Stromal cell of bone marrow (primary cell): Measurements from ENCODE around the gene HACE1.
"Not testable (repeated sequence)": the region's sequence is repeated elsewhere in the genome, so short reads cannot be mapped to it uniquely, and the experiment has no call there.

Experiments
- DNase-seq: peaks from one replicate; pipeline ENCODE4 v3.0.0-alpha.2; 2012; ENCODE audit warnings: low read depth

Gene HACE1, protein sequence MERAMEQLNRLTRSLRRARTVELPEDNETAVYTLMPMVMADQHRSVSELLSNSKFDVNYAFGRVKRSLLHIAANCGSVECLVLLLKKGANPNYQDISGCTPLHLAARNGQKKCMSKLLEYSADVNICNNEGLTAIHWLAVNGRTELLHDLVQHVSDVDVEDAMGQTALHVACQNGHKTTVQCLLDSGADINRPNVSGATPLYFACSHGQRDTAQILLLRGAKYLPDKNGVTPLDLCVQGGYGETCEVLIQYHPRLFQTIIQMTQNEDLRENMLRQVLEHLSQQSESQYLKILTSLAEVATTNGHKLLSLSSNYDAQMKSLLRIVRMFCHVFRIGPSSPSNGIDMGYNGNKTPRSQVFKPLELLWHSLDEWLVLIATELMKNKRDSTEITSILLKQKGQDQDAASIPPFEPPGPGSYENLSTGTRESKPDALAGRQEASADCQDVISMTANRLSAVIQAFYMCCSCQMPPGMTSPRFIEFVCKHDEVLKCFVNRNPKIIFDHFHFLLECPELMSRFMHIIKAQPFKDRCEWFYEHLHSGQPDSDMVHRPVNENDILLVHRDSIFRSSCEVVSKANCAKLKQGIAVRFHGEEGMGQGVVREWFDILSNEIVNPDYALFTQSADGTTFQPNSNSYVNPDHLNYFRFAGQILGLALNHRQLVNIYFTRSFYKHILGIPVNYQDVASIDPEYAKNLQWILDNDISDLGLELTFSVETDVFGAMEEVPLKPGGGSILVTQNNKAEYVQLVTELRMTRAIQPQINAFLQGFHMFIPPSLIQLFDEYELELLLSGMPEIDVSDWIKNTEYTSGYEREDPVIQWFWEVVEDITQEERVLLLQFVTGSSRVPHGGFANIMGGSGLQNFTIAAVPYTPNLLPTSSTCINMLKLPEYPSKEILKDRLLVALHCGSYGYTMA

DNA sequence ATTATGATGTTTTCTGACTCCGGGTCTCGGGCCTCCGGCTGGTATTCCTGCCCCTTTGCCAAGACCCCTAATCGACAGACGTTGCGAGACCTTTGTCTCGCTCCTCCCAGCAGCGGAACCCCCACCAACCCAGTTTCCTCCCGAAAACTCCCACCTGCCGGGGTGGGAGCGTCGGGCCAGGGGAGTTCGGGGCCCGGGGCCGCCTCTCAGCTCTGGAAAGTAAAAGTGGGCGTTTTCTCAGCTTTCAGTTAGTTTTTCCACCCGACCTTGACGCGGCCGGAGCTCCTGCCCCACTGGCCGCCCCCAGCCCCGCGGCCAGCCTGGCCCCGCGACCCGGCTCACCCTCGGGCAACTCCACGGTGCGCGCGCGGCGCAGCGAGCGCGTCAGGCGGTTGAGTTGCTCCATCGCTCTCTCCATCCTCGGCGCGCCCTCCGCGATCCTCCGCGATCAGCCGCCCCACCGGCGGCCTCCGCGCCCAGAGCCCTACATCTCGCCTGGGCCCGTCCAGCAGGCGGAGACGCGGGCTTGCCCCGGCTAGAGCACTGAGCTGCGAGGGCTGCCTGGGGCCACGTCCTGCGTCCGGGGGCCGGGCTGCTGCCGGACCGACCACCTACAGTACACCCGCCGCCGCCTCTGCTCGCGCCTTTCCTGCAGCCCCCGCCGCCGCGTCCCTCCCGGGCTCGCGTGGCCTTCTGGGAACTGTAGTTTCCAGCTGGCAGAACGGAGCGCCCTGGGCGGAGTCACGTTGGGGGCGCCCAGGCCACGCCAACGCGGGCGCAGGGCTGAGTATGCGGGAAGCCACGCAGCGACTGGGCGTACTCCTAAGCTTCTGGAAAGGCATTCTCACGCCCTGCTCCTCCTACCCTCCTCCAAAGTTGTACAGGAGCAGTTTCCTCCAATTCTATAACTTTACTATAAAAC lies at the start of gene HACE1:
Gene HACE1 (minus strand): TSS at position 695 of the 922 bp plus-strand sequence. CDS start 277 bp downstream, at position 418.
- peak; percentile 80 for DNase-seq

DNA sequence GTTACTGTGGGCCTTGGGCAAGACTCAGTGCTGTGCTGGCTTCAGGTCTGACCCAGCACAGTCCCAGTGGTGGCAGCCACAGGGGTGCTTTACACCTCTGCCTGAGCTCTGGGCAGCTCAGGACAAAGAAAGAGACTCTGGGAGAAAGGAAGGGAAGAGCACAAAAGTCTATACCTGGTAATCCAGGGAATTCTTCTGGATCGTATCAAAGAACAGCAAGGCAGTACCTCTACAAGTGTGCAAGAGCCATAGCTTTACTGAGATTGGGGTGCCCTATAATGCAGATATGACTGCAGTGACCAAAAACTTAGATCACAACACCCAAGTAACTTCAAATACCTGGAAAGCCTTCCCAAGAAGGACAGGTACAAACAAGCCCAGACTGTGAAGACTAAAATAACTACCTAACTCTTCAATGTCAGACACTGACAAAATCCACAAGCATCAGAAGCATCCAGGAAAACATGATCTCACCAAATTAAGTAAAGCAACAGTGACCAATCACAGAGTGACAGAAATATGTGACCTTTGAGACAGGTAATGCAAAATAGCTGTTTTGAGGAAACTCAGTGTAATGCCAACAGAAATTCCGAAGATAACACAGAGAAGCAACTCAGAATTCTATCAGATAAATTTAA lies 49.3 kb upstream of the HACE1 start:
- no peak for DNase-seq

DNA sequence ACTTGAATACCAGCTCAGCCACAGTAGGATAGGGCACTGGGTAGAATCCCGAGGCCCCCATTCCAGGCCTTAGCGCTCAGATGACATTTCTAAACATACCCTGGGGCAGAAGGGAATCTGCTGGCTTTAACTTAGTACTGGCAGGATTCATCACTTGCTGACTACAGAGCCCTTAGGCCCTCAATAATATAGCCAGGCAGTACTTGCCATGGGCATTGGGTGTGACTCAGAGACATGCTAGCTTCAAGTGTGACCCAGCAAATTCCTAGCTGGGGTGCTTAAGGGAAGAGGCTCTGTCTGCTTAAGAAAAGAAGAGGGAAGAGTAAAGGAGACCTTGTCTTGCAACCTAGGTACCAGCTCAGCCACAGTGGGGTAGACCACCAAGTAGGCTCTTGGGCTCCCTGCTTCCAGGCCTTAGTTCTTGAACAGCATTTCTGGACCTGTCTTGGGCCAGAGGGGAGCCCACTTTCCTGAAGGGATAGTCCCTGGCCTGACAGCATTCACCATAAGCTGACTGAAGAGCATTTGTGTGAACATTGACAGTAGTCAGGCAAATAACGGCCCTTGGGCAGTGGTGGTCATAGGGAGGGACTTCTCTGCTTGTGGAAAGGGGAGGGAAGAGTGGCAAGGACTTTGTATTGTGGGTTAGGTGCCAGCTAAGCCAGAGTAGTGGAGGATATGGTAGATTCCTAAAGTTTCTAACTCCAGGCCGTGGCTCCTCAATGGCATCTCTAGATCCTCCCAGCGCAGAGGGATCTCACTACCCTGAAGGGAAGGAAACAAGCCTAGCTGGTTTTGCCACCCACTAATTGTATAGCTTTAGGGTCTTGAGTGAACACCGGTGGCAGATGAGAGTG lies 48.5 kb upstream of the HACE1 start:
- no peak for DNase-seq

DNA sequence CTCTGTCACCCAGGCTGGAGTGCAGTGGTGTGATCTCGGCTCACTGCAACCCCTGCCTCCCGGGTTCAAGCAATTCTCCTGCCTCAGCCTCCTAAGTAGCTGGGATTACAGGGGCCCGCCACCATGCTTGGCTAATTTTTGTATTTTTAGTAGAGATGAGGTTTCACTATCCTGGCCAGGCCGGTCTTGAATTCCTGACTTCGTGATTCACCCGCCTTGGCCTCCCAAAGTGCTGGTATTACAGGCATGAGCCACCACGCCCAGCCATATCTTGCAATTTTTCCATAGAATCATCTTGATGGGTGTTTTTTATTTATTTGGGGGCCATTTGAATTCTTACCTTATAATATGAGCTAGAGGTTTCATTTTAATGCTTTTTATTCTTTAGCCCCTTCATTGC lies 39.2 kb upstream of the HACE1 start:
- not testable (repeated sequence) for DNase-seq

DNA sequence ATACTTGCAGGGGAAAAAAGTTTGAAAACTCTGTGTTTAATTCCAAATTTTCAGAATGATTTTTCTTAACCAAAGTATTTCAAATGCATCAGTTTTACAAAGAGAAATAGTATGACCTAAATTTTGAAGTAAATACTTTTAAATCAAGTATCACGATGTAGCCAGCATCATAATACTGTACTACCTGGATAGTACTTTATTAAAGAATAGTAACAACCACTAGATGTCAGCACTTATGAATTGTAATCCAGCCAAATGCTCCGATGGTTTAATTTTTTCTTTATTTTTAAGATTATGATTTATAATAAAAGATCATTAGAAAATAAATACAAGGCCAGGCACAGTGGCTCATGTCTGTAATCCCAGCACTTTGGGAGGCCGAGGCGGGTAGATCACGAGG lies 37.2 kb upstream of the HACE1 start:
- DNase-seq, result no peak

DNA sequence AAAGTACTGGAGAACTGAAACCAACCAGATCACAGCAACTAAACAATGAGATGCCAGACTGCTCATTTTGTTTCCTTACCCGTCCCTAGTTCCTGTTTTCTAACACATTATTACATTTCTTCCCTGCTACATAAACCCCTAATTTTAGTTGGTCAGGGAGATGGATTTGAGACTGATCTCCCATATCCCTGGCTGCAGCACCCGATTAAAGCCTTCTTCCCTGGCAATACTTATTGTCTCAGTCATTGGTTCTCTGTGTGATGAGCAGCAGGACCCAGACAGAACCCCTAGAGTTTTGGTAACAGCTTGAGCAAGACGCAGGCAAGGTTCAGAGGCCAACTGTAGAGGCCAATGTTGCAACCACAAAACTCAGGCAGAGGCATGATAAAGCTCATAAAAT lies 28.3 kb upstream of the HACE1 start:
- no peak for DNase-seq

DNA sequence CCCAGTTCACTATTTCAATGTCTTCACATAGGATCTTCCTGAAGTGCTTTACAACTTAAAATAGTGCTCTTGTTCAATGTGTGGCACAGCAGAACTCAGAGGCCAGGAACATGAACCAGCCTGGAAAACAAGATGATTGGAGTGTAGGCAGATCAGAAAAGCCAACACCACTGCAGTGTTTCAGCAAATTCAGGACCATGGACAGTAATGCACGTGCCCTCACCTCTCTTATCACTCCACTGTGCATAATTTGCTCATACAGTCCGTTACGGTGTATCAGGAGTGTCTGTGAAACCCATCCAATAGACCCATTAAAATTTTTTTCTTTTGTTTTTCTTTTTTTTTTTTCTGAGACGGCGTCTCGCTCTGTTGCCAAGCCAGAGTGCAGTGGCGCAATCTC lies 27.6 kb upstream of the HACE1 start:
- no peak for DNase-seq

DNA sequence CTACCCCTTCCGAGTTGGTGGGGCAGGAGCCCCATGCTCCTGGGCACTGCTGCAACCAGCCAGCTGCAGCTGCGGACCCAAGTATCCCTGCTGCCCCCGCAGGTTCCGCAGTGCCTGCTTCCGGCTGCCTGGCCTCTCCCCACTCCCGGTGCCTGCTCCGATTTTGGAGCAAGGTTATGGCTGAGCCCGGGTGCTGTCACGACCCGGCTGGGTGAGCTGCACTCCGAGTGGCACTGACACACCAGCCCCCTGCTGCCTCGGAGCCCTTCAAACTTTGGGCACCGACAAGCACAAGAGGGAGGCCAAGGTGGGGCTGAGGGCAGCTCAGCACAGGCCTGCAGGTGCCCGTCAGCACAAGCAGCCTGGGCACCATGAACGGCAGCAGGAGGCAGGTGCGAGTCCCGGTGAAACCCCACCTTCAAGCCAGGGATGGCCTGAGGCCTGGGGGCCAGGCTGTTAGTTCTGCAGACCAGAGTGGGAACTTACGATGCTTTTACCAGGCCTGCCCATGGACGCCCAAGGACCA lies 25.9 kb upstream of the HACE1 start:
- DNase-seq, result no peak

DNA sequence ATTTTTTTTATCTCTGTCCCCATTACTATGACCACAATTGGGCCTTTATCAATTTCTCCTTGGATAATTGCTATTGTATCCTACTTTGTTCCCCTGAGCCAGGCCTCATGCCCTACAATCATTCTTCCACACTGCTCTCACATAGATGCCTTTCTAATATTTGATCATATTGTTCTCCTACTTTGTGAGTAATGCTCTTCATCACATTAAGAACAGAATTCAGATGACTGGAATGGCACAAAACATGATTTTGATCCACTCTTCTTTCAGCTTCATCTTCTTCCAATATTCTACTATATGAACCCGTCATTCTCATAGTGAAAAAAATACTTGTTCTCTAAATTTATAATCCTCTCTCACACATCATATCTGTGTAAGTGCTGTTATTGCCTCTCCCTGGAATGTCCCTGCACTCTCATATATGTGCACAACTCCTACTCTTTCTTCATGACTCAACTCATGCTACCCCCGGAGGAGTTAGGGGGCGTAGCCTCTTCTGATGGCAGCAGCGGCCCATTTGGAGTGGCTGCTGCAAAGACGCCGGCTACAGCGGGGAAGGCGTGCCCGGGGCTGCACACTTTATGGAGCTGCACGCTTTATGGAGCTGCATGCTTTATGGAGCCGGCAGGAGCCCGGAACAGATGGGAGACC lies 25.3 kb upstream of the HACE1 start:
- DNase-seq, result no peak

DNA sequence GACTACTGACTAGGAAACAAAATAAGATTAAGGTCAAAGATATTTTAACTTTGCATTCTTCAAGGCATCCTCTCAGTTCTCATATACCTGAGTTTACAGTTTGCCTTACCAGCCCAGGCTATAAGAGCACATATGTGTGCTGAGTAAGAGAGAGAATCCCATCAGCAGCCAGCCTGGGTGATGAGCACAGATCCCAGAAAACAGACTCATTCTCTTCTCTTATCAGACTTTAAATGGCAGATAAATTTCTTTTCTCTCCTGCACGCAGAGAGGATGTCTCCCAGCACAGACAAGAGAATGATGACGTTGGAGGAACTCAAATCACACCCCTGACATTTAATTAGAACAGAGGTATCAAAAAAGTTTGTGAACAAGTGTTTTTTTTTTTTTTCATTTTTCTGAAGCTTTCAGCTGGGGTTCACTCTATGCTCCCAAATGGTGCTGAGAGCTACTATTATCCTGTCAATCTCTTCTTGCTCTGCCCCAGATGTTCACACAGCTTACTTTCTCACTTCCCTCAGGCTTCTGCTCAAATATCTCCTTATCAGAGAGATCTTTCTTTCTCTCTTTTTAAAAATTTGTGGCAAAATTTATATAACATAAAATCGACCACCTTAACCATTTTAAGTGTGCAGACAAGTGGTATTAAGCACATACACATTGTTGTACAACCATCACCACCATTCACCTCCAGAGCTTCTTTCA lies 22.4 kb upstream of the HACE1 start:
- no peak for DNase-seq

DNA sequence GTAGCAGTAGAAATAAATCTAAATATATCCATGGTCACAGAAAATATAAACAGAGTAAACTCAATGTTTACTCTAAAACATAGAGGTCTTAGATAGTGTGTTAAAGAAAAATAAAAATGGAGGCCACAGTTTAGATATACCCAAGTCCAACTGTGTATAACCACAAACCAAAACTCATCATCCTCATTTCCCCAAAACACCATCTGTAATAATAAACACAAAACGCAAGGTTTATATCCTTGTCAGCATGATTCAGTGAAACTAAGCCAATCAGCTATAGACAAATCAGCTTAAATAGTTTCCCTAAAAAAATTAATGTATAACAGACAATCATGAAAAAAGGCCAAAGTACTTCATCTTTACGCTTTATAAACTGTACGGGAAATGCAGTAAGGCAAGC lies 2.7 kb upstream of the HACE1 start:
- no peak for DNase-seq

DNA sequence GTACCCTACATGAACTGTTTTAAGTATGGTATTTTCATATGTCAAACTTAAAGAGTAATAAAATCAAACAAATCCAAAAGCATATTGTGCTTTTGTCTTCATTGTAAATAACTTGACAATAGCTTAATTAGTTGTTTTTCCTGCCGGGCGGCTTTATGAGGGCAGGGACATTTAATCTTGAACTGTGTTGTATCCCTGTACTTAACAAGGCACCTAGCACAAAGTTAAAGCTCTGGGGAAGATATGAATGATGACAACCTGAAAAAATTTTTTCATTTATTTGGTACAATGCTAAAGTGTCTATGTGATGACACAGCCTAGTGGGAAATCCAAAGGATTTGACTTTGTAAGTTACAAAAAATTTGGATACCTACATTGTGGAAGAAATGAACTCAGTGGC lies 502 bp upstream of the HACE1 start:
- no peak for DNase-seq

DNA sequence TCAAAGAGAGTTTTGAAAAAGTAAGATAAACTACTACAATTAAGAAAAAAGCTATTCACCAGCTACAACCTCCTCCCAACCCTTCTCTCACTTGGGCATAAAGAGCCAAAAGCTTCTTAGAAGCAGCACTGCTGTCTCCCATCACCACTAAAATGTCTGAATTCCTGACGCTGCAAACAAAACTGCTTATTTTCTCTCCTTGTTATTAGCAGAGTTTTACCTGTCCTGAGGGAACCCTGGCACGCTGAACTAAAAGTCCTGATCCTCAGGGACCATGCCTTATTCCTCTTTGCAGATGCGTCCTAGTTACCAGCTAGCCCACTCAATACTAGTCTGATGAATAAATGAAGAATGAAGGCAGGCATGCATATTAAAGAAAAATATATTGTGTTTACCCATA lies 1.1 kb downstream of the HACE1 start:
- no peak for DNase-seq

DNA sequence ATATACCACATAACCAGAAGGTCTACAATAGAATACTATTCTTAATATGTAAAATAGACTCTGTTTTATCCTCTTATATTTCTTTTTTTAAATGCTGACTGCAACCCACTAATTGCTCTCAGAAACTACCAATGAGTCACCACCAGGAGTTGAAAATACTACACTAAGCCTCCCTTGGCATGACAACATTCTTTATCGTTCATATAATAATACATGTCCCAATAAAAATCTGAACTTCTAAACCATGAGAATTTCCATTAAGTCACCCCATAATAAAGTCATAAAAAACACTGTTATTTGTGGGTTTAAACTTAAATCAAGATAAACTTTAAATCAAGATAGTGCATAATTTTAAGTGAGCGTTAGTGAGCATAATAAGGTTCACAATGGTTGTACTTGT lies 4.2 kb downstream of the HACE1 start:
- DNase-seq, result peak; percentile 41

DNA sequence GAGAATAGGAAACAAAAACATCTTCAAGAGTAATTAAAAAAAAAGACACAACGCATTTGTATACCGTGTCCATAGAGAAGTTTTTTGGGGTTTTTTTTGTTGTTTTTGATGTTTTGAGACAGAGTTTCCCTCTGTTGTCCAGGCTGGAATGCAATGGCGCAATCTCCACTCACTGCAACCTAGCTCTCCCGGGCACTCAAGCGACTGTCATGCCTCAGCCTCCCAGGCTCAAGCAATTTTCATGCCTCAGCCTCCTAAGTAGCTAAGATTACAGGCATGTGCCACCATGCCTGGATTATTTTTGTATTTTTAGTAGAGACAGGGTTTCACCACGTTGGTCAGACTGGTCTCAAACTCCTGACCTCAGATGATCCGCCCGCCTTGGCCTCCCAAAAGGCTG lies 12.0 kb downstream of the HACE1 start:
- DNase-seq, result not testable (repeated sequence)

DNA sequence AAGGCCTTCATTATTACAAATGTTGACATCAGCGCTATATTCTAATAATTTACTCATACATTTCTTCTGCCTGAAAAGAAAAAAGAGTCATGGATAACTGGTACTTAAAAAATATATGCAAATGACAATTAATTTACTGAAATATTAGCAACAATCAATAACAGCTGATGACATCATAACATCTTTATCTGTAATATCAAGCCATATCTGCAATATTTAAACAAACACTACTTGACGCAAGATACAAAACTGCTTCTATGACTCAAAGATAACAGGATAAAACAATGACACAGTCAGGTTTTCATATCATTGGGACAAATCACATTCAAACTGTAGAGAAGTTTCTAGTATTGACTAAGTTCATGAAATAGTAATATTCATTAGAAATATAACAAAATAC lies 16.5 kb downstream of the HACE1 start:
- DNase-seq, result no peak

DNA sequence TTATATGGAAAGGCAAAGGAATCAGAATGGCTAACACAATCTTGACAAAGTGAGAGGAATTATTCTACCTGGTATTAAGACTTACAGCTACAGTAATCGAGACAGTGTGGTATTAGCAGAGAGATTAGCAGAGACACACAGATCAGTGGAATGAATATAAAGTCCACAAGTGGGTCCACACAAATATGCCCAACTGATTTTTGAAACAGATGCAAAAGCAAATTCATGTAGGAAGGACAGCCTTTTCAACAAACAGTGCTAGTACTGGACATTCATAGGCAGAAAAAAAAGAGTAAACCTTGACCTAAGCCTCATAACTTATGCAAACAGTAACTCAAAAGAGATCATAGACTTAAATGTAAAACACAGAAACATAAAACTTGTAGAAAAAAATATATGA lies 22.6 kb downstream of the HACE1 start:
- DNase-seq, result no peak

DNA sequence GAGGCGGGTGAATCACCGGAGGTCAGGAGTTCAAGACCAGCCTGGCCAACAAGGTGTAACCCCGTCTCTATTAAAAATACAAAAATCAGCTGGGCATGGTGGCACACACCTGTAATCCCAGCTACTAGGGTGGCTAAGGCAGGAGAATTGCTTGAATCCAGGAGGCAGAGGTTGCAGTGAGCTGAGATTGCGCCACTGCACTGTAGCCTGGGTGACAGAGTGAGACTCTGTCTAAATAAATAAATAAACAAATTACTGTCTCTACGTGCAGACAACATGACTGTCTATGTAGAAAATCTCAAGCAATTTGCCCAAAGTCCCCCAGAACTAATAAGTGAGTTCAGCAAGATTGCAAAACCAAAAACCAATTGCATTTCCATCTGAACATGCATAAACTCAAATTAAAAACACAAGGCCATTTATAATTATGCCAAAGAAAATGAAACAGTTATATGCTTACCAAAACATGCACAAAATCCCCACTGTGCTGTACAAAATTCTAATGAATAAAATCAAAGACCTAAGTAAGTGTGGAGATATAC lies 23.2 kb downstream of the HACE1 start:
- DNase-seq, result not testable (repeated sequence)

DNA sequence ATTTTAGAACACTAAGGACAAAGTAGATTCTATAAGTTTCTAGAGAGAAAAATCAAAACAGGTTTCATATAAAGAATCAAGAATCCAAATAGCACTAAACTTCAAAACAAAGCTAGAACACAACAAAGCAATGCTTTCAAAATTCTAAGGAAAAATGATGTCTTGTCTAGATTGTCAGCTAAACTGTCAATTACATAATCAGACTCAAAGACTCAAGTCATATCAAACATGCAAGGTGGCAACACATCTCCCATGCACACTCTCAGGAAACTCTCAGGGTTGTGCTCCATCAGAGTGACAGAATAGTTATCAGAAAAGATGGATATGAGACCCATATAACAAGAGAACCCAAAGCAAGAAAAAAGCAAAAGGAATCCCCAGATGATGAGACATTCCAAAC lies 23.9 kb downstream of the HACE1 start:
- DNase-seq, result no peak
